Adipose tissue (tissue), 3 donors: Measurements from ENCODE around the gene GABRG3. TPM values are rescaled to one million over a fixed set of nuclear protein-coding genes. Genes with fewer than 3 reads are reported as not detected.

Experiments
- H3K27ac ChIP-seq: one replicate; pipeline ENCODE4 v1.5.1; 2013; ENCODE audit warnings: low read depth, low read length
- WGBS, 3 donors: extraction: QIAGEN DNeasy Blood & Tissue Kit; methylation state at CpG; one replicate each; pipeline ENCODE4 v1.1.7; 2013; 5-methylcytosine and 5-hydroxymethylcytosine counted together
- polyA plus RNA-seq, 3 donors: library from polyadenylated mRNA; stranded (reverse); fragments of 200-250 nt; gene quantifications; one replicate each; pipeline ENCODE4 v1.2.3, GENCODE V29; 2013
- donor health status: healthy with polysubstance abuse.
- donor health status: Bipolar disorder and iron deficiency.
- donor health status: healthy.

The GABRG3 gene
- polyA plus RNA-seq, 3 donors: not detected

DNA sequence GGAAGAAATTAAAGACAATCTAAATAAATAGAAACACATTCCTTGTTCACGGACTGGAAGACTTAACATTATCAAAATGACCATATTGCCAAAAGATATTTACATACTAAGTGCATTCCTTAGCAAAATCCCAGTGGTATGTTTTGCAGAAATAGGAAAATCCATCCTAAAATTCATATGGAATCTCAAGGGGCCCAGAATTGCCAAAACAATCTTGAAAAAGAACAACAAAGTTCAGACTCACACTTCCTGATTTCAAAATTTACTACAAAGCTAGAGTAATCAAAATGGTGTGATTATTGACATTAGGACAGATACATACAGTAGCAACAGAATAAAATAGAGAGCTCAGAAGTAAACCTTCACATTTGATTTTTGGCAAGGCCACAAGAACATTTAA, 612.7 kb downstream of the GABRG3 start:
- WGBS, 3 donors: 25 to 67% (median 40%) methylated on average over 1 of the region's 1 CpG
- H3K27ac ChIP-seq: no peak overlapping the region

DNA sequence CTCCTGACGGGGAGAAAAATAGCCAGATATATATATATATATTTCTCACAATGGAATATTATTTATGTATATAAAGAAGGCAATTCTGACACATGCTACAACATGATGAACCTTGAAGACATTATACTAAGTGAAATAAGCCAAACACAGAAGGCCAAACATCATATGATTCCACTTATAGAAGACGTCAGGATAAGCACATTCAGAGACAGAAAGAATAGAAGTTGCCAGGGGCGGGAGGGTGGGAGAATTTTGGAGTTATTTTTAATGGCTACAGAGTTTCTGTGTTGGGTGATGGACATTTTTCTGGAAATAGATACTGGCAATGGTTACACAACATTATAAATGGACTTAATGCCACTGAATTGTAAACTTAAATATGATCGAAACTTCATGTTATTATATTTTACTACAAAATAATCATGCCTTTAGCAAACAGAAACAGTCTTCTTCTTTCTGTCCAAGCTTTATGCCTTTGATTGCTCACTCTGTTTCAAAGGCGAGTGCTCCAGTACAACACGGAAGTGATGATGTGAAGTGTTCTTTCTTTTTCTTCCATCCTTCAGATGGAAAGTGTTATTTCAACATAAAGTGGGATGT, 614.2 kb downstream of the GABRG3 start:
- WGBS, 3 donors: 68 to 89% (median 79%) methylated on average over 6 of the region's 6 CpGs
- no peak overlapping the region for H3K27ac ChIP-seq

DNA sequence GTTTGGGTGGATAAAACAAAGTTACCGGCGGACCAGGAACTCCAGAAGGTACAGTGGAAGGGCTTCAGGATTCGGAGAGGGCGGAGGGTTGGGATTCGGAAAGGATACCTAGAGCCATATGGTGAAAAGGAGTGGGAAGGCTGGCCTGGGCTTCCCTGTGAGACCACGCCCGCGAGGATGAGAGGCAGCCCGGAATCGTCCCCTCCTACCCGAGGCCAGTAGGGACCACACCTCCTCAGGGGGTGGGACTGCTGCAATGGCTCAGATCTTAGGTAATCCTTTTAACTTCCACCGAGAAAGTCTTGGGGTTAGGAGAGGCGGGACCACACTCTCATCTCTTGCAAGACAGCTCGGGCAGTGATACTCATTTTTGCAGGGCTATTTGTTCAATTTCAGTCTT, 616.8 kb downstream of the GABRG3 start:
- WGBS, 3 donors: 18 to 64% (median 23%) methylated on average over 14 of the region's 14 CpGs
- H3K27ac ChIP-seq: no peak overlapping the region

- no peak overlapping the region for H3K27ac ChIP-seq
- 29 to 79% (median 76%) methylated on average over 9 of the region's 9 CpGs for WGBS, 3 donors
These were observed 618.3 kb downstream of the GABRG3 start for GRCh38 chr15:27589260-27589659.

- WGBS, 3 donors: 27 to 85% (median 83%) methylated on average over 1 of the region's 1 CpG
- H3K27ac ChIP-seq: no peak overlapping the region
These were observed 618.8 kb downstream of the GABRG3 start for GRCh38 chr15:27589782-27590181.

Other genes with a start within 250 kb of the GABRG3 start
- 1 to 10 TPM in 2 of 3 donors, under 1 TPM in 1; 0.34 to 2.1 (median 1.1) TPM for gene GABRB3, start 198.1 kb upstream of the GABRG3 start, polyA plus RNA-seq
- gene GABRA5, start 104.1 kb upstream of the GABRG3 start, polyA plus RNA-seq: under 1 TPM in 1 of 3 donors, not detected in 2; 0.06 TPM